SK-N-SH (cell line): Measurements from ENCODE around the gene PTPN4. TPM values are rescaled to one million over a fixed set of nuclear protein-coding genes. Genes with fewer than 3 reads are reported as not detected.

ENCODE experiments used
- CTCF ChIA-PET: fragments of 300-600, 350-600 bp; formaldehyde crosslinking; extraction: SDS; loops from one replicate; lab custom pipeline; 2021; lab: Yijun Ruan, JAX
- POLR2A ChIA-PET: fragments of 350-600 bp; sonication (Branson Sonifier 250); formaldehyde crosslinking; extraction: SDS; loops from one replicate; lab custom pipeline; 2020; ENCODE audit warnings: antibody characterized with exemption, inconsistent platforms; lab: Yijun Ruan, JAX
- DNase-seq: peaks from one replicate; pipeline ENCODE4 v3.0.0; 2012
- H2AFZ ChIP-seq: fragments of 200-600 bp; sonication (generic); 2 replicates; pipeline ENCODE4 v1.8.1; 2016; ENCODE audit warnings: antibody characterized with exemption, mild to moderate bottlenecking, low read depth
- H3F3A ChIP-seq: fragments of 200-600 bp; sonication (generic); replicated peaks from 2 replicates; pipeline ENCODE3; 2016; ENCODE audit warnings: antibody characterized with exemption, mild to moderate bottlenecking; ENCODE audit not compliant: insufficient read depth
- H3K27ac ChIP-seq, 2 experiments: fragments of 200-500 bp in 1 of 2; fragments of 200-600 bp in 1 of 2; sonication (Bioruptor generic) in 1 of 2; sonication (generic), shearing (Covaris generic) in 1 of 2; 2 replicates each; pipeline versions ENCODE4 v1.5.1 to v1.6.1; 2014 to 2016; ENCODE audit warnings: low read depth in 2 of 2, inconsistent platforms in 1 of 2, low read length in 1 of 2, mild to moderate bottlenecking in 1 of 2, mixed read lengths in 1 of 2
- H3K27me3 ChIP-seq: fragments of 200-600 bp; sonication (generic), shearing (Covaris generic); 2 replicates; pipeline ENCODE4 v1.6.1; 2016; ENCODE audit warnings: mixed run types; ENCODE audit not compliant: insufficient read depth
- H3K36me3 ChIP-seq, 2 experiments: fragments of 200-500 bp in 1 of 2; fragments of 200-600 bp in 1 of 2; sonication (Bioruptor generic) in 1 of 2; sonication (generic) in 1 of 2; replicated peaks in 1 of 2; 2 replicates each; pipeline versions ENCODE3 to v1.5.1; 2014 to 2016; ENCODE audit warnings: low read length in 1 of 2, mild to moderate bottlenecking in 1 of 2; ENCODE audit not compliant: insufficient read depth in 2 of 2, control insufficient read depth in 1 of 2
- H3K4me1 ChIP-seq, 2 experiments: fragments of 200-500 bp in 1 of 2; fragments of 200-600 bp in 1 of 2; sonication (Bioruptor generic) in 1 of 2; sonication (generic), shearing (Covaris generic) in 1 of 2; 2 replicates each; pipeline versions ENCODE4 v1.5.1 to v1.6.1; 2014 to 2016; ENCODE audit warnings: low read depth in 1 of 2, low read length in 1 of 2, mixed run types in 1 of 2; ENCODE audit not compliant: insufficient read depth in 2 of 2, control insufficient read depth in 1 of 2
- H3K4me2 ChIP-seq: fragments of 200-600 bp; sonication (generic), shearing (Covaris generic); 2 replicates; pipeline ENCODE4 v1.6.1; 2017; ENCODE audit warnings: mixed run types
- H3K4me3 ChIP-seq, 2 experiments: fragments of 200-500 bp in 1 of 2; fragments of 200-600 bp in 1 of 2; sonication (Bioruptor generic) in 1 of 2; sonication (generic), shearing (Covaris generic) in 1 of 2; 2 replicates each; pipeline versions ENCODE4 v1.5.1 to v1.8.1; 2014 to 2016; ENCODE audit warnings: low read depth in 2 of 2, inconsistent platforms in 1 of 2, low read length in 1 of 2, mild to moderate bottlenecking in 1 of 2, mixed read lengths in 1 of 2, moderate library complexity in 1 of 2
- H3K79me2 ChIP-seq: fragments of 200-600 bp; sonication (generic); 2 replicates; pipeline ENCODE4 v1.8.1; 2017; ENCODE audit warnings: mild to moderate bottlenecking; ENCODE audit not compliant: insufficient read depth
- H3K9ac ChIP-seq: fragments of 200-600 bp; sonication (generic); 2 replicates; pipeline ENCODE4 v1.6.1; 2017; ENCODE audit warnings: mixed run types
- H3K9me2 ChIP-seq: fragments of 200-600 bp; sonication (generic); 2 replicates; pipeline ENCODE4 v1.6.1; 2017; ENCODE audit warnings: mixed run types
- H3K9me3 ChIP-seq: fragments of 200-600 bp; sonication (generic); 2 replicates; pipeline ENCODE4 v1.6.1; 2017; ENCODE audit warnings: mixed run types, mild to moderate bottlenecking, moderate library complexity
- H4K20me1 ChIP-seq: fragments of 200-600 bp; sonication (generic); 2 replicates; pipeline ENCODE4 v1.6.1; 2017; ENCODE audit warnings: mild to moderate bottlenecking, mixed run types; ENCODE audit not compliant: insufficient read depth
- CHD2 ChIP-seq: fragments of 150-350 bp; IDR thresholded peaks from 2 replicates; pipeline ENCODE4 v1.6.1; 2018; ENCODE audit warnings: low read length; ENCODE audit not compliant: partially characterized antibody
- CTCF ChIP-seq: fragments of 200-600 bp; sonication (generic); IDR thresholded peaks from 2 replicates; pipeline ENCODE4 v1.6.1; 2017; ENCODE audit warnings: antibody characterized with exemption, mild to moderate bottlenecking, moderate library complexity
- FOSL2 ChIP-seq: IDR thresholded peaks from 2 replicates; pipeline ENCODE4 v1.4.0; 2012; ENCODE audit warnings: low read depth, mild to moderate bottlenecking, moderate library complexity, borderline replicate concordance
- FOXJ3 ChIP-seq: sonication (generic); formaldehyde crosslinking; IDR thresholded peaks from 2 replicates; pipeline ENCODE4 v1.5.1; 2020; ENCODE audit warnings: mild to moderate bottlenecking, missing genetic modification reagents
- GABPA ChIP-seq: IDR thresholded peaks from 2 replicates; pipeline ENCODE4 v1.4.0; 2012; ENCODE audit warnings: low read depth, mild to moderate bottlenecking
- IRF3 ChIP-seq: fragments of 150-350 bp; IDR thresholded peaks from 2 replicates; pipeline ENCODE4 v1.6.1; 2016; ENCODE audit warnings: mild to moderate bottlenecking, low read depth, low read length
- JUND ChIP-seq: IDR thresholded peaks from 2 replicates; pipeline ENCODE4 v1.4.0; 2012
- MXI1 ChIP-seq: IDR thresholded peaks from 2 replicates; pipeline ENCODE4 v1.6.1; 2012; ENCODE audit warnings: mild to moderate bottlenecking, low read depth, low read length, improper control_type of control experiment
- PBX3 ChIP-seq: IDR thresholded peaks from 2 replicates; pipeline ENCODE4; 2012
- POLR2AphosphoS5 ChIP-seq: IDR thresholded peaks from 2 replicates; pipeline ENCODE4 v1.6.1; 2012; ENCODE audit warnings: low read depth, low read length
- RAD21 ChIP-seq: IDR thresholded peaks from 2 replicates; pipeline ENCODE4 v1.6.1; 2012; ENCODE audit warnings: mild to moderate bottlenecking, low read length
- RCOR1 ChIP-seq: fragments of 150-350 bp; IDR thresholded peaks from 2 replicates; pipeline ENCODE4 v1.6.1; 2017; ENCODE audit warnings: antibody characterized with exemption, low read length
- RXRA ChIP-seq: IDR thresholded peaks from 2 replicates; pipeline ENCODE4 v1.4.0; 2012; ENCODE audit warnings: low read depth, mild to moderate bottlenecking, borderline replicate concordance
- SMC3 ChIP-seq: IDR thresholded peaks from 2 replicates; pipeline ENCODE4 v1.6.1; 2012; ENCODE audit warnings: low read depth, low read length, improper control_type of control experiment
- TEAD4 ChIP-seq: IDR thresholded peaks from 2 replicates; pipeline ENCODE4 v1.4.0; 2012; ENCODE audit warnings: mild to moderate bottlenecking, borderline replicate concordance; ENCODE audit not compliant: insufficient read depth
- ZBTB33 ChIP-seq: IDR thresholded peaks from 2 replicates; pipeline ENCODE4 v1.4.0; 2012; ENCODE audit warnings: low read depth, borderline replicate concordance
- WGBS: methylation state at CpG from one replicate; pipeline ENCODE4 v1.1.6; 2017; ENCODE audit warnings: low lambda C conversion rate; 5-methylcytosine and 5-hydroxymethylcytosine counted together
- polyA plus RNA-seq, 3 experiments: library from polyadenylated mRNA; depleted of rRNA; stranded (reverse); fragments of >200 nt; gene quantifications; 2 replicates each; pipeline ENCODE4 v1.2.3, GENCODE V29; 2012

The PTPN4 gene
- polyA plus RNA-seq, 1 of the 3 experiments (the other 2 are of a cell fraction), result 6.2 TPM

- Histone ChIP-seq H3K4me1 (no peaks in the 10 kb centered on the region), H3K9me2 (no peaks in the 10 kb centered on the region), H3K79me2 (peaks cover 17% of the 10 kb centered on the region)
- CTCF ChIA-PET, result no interaction called here
- WGBS, result 95% methylated on average over 15 of the region's 15 CpGs
- DNase-seq, result no peak
- TF ChIP-seq ZBTB33 (no peak), CHD2 (no peak), RAD21 (no peak), RXRA (no peak), POLR2AphosphoS5 (no peak), GABPA (no peak), PBX3 (no peak), TEAD4 (no peak), IRF3 (no peak), RCOR1 (no peak), SMC3 (no peak), CTCF (no peak), JUND (no peak), FOSL2 (no peak), MXI1 (no peak), FOXJ3 (CRISPR knock-in tag) (no peak)
- TF ChIP-seq, all 33 proteins: peak for 0
- H3K27ac ChIP-seq, result no peak overlapping the region
- POLR2A ChIA-PET, result no interaction called here
- no peak overlapping the region for H3K4me3 ChIP-seq
- H3K9ac ChIP-seq, result no peak overlapping the region
- peaks cover 0 to 13% of the 10 kb centered on the region in 2 experiments for H3K36me3 ChIP-seq
- no peaks in the 10 kb centered on the region for H3K9me3 ChIP-seq
- no peak overlapping the region for H3K4me2 ChIP-seq
- no peaks in the 10 kb centered on the region for H4K20me1 ChIP-seq
- H2AFZ ChIP-seq, result no peak overlapping the region
- H3F3A ChIP-seq, result no peaks in the 10 kb centered on the region
- H3K27me3 ChIP-seq, result no peaks in the 10 kb centered on the region
These were observed 270.2 kb downstream of the PTPN4 start for GRCh38 chr2:120029672-120030640.
